Retina (tissue), 1 donor: ENCODE measurements around the gene CXXC4.
A peak's percentile ranks its signal among the peaks of the same experiment; 100 is the strongest.

Experiments
- DNase-seq: peaks from one replicate; pipeline ENCODE4 v3.0.0-alpha.2; 2016

The CXXC4 gene

DNA sequence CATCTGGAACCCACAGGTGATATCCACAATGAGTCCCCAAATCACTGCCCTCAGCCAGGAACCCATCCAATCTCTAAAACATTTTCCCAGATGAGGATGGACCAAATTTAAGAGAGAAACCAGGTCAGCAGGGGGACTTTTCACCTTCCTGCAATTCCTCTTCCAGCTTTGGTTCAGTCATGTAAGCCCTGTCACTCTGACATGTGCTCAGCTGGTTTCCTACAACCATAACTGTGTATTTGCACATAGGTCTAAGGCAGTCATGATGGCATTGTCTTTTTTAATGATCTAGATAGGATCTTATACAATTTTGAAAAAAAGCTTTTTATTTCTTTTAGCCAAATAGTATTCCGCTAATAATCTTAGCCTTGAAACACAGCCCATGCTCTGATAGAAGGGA is 6.5 kb downstream of the CXXC4 start:
- no peak for DNase-seq

DNA sequence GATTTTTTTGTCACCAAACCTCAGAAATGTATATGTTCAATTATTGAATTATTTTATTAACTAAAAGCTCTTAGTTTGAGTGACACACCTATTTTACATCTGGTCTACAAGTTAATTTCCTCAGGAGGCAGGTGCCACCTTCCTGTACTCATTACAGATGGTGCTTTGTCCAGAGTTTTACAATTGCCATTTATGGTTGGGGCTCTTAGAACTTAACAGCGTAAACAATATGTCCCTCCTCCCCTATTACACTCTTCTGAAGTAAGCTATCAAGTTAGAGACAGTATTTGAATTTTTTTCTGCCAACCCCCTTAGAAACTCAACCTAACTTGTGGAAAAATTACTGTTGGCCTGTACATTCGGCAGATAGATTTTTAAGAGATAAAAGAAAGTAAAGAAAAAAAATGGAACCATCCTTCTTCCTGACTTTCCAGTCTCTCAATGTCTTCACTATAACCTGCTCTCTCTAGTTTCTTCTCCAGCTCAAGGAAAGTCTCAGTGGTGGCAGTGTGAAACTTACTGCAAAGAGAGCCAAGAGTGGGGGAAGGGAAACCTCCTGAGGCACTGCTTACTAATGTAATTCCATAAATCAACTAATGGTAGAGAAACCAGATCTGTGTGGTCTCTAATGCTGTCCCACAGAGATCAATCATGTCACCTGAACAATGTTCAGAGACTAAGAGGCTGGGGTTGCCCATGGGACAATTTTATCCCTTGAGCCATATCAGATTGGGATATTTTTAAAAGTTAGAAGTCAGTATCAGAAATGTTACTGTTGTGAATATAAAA is 7.8 kb downstream of the CXXC4 start:
- no peak for DNase-seq

- peak; percentile 21 for DNase-seq
Measured at GRCh38 chr4:104475652-104476051, 19.0 kb downstream of the CXXC4 start.

DNA sequence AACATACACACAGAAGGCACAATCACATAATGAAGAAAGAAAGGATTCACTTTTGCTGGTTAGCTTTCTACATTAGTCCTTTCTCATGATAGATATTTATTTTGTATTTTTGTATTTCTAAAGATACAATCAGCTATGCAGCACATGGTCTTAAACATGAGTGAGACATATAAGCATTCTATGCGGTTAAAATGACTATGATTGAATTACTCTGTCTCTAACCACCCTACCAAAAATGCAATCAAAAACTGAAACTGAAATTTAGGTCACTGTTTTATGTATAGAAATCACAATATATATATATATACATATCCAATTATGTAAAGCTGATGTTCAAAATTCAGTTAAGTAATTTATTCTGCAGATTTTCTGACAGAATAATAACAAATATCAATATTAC is 21.9 kb downstream of the CXXC4 start:
- no peak for DNase-seq

DNA sequence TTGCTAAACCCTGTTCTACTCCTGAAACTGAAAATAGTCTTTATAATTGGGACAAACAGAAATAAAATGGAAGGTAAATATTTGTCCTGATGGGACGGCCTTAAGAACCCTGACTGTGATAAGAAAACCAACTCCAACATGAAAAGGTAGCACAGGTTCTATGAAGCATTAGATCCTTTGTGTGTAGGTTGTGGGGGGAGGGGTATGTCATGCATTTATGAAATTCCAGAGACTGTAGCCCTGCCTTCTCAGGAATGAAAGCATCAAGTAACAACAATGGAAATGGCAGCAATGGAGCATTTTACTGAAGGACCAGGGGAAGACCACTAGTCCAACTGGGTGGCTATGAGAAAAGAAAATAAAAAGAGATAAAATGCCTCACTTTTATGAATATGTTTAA is 23.9 kb downstream of the CXXC4 start:
- no peak for DNase-seq

DNA sequence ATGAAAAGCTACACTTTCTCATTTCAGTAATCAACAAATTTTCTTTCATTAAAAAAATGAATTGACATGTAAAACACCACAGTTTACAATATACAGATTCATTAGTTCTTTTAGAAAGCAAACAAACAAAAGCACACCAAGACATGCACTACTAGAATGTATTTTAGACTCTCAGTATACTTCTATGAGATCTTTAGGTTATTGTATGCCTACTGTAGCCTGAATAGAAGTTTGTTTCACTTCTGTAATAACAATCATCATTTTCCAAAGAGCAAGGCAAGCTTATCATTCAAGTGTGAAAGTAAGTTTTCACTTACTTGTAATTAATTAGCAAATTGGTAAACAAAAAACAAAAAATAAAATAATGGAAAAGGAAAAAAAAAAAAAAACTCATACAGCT is 24.9 kb downstream of the CXXC4 start:
- no peak for DNase-seq

- DNase-seq: no peak
Measured at GRCh38 chr4:104465619-104466018, 29.1 kb downstream of the CXXC4 start.

DNA sequence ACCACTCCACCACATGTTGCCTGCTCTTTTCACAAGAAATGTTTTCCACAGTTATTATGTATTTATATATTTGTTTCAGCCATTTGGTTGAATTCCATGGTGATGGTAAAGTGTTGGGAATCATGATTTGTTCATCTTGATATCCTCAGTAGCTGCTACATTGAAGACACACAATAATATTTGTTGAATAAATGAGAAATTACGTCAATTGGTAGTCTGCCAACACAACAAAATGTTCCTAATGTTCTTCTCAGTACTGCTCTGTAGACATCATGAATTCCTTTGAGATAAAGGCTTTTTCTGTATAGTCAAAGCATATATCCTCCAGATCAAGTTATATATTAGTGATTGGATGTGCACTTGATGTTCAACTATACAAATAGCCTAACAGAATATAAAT is 29.5 kb downstream of the CXXC4 start:
- no peak for DNase-seq

DNA sequence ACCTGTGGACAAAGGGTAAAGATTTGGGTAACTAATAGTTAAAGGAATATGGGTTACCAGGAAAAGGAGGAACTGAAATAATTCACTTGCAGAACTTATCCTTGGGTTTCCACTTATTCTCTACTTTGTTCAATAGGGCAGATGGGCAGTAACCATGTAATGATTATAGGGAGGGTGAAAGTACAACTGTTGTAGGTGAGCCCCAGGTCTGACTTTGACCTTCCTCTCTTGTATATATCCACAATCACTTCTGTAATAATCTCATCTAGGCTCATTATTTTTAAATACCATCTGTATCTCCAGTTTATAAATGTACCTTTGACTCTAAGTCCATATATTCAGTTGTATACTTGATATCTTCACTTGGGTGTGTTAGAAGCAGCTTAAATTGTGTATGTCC is 32.1 kb downstream of the CXXC4 start:
- no peak for DNase-seq

DNA sequence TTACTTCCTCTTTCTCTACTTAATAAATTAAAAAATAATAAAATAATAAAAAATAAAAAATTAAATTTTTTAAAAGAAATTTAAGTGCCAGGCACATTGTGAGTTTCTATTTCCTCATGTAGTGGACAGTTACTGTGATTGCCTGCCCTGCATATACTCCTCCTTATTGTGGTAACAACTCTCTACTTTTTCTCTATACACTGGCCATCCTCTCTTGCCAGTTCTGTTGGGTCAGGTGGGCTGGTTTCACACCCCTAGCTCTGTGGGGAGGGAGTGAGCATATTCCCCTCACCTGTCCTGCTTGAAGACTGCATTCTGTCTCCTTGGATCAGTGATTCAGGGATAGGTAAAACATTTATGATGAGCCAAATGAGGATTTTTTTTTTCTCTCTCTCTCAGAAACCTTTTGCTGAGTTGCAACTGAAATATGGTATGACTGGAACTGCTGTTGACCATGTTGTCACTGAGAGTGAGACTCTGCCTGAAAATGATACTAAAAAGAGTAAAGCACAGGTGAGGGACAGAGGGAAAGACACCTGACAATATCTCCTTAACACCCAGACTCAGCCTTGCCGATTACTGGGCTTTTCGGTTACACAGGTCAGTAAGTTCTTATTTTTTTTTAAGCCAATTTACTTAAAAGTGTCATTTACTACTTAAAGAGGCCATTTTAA is 37.2 kb downstream of the CXXC4 start:
- DNase-seq: no peak

DNA sequence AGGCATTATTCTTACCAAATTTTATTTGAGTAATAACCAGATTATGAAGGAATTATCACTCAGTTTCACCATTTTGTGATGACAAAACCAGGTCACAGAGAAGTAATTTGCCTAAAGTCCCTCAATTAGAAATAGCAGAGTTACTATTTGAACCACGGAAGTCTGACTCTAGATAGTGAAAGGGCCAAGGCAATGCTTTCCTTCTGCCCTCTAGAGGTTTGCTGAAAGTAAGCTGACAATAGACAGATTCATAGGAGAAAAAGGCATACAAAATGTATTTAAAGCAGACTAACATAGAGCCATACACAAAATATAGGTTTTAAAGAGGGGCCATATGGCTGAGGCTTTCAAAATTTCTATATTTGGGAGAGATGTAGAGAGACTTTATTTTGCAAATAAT is 43.1 kb downstream of the CXXC4 start:
- DNase-seq: peak; percentile 6

- DNase-seq: no peak
Measured at GRCh38 chr4:104449537-104449936, 45.2 kb downstream of the CXXC4 start.

DNA sequence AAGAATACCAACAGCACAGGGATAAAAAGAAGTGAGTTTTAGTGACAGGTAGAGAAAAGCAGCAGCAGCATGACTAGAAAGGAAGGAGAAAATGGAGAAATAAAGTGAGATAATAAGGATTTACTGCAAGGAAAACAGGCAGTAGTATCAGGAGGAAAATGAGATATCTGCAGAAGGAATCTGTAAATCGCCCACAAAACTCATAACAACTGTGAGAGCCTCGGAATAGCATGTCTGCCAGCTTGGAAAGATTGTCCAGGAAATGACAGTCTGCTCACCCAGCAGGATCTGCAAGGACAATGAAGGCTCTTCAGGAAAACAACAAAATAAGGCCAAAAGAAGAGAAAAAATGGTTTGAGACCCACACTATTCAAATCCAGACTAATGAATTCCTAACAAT is 47.4 kb downstream of the CXXC4 start:
- peak; percentile 11 for DNase-seq

GRCh38 chr4:104446431-104447278 is 48.0 kb downstream of the CXXC4 start:
- peak; percentile 19 for DNase-seq

GRCh38 chr4:104444685-104445084 is 50.0 kb downstream of the CXXC4 start:
- DNase-seq: no peak

DNA sequence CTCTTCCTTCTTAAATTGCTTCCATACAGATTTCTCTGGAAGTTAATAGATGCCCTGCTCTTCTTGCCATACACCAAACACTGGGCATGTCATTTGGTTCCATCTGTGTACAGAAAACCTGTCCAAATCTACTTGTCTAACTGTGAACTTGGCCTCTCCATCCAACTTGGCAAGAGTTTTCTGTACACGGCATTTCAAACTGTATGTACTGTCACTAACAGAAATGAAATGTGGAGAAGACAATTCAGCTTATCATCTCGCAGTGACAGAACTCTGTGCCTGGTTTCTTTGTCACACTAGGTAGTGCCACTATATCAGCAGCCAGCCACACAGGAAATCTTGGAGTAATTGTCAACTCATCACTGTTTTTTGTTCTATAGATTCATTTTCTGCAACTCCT is 58.2 kb downstream of the CXXC4 start:
- DNase-seq: no peak

GRCh38 chr4:104429150-104429741 is 65.4 kb downstream of the CXXC4 start:
- no peak for DNase-seq

DNA sequence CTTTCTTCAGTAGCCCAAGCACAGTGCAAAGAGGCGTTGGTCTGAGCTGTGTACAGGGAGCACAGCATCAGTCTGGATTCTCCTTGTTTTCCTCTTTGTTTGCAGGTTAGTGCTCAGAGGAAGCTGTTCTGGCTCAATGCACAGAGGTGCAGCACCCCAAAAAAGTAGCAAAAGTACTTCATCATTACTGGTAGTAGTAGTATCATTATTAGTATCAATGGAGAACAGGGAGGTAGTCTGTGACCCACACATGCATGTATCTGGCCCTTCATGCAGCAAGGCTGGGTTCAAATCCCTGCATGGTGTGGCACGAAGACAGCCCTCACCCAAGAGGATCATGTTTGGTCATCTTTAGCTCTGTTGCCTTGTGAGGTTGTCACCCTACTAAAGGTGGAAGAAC is 68.7 kb downstream of the CXXC4 start:
- DNase-seq: no peak

DNA sequence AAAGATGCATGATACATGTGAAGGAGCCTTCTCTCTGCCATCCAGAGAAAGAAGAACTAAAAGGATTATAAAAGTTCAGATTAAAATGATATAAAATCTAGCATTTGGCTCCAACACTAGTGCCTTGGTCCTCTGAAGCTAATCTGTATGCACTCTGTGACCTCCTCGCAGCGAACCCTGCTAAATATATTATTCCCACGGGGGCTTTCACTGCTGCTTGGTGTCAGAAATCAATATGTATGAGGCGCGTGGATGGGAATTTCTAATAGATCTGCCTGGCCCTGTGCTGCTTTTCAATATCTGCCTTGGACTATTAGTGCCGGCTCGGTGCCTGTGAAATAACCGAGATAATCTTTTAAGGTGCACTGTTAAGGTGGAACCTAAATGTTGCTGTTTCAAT is 69.7 kb downstream of the CXXC4 start:
- DNase-seq: peak; percentile 81

GRCh38 chr4:104424475-104424941 is 70.2 kb downstream of the CXXC4 start:
- no peak for DNase-seq

DNA sequence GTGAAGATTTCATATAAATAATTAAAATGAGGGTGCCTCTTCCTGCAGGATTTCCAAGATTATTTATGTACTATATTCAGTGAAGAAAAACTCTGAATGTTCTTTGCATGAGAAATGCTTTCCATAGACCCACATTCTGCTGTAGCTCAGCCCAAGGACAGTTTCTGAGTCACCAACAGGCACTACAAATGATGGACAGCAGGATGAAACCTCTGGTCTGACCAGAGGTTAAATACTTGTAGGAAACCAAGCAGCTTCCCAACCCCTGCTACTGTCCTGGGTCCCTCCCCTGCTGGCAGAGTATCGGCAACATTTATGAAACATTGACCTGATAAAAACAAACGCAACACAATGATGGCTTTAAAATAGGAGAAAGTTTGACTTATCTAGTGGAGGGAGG is 73.1 kb downstream of the CXXC4 start:
- no peak for DNase-seq

- peak; percentile 42 for DNase-seq
Measured at GRCh38 chr4:104420766-104421165, 73.9 kb downstream of the CXXC4 start.
